WTC11 (cell line): ENCODE data around the gene CD82. TPM values are rescaled to one million over a fixed set of nuclear protein-coding genes. Genes with fewer than 3 reads are reported as not detected.

Experiments
- ATAC-seq: fragments of 200-7000 bp; cut with Tn5 transposase; 2 replicates; pipeline ENCODE4 v1.10.0; 2021; ENCODE audit warnings: mild to moderate bottlenecking, moderate library complexity
- Bru-seq: library from RNA; stranded (reverse); fragments of 400-500 nt; gene quantifications from one replicate; lab custom pipeline; 2021; lab: Mats Ljungman, UMichigan
- CTCF ChIA-PET: fragments of 300-600 bp; sonication (Branson Sonifier 250); formaldehyde crosslinking; loops from one replicate; lab custom pipeline; 2021; ENCODE audit warnings: antibody characterized with exemption; lab: Charles Lee
- POLR2A ChIA-PET: fragments of 350-600 bp; sonication (Branson Sonifier 250); formaldehyde crosslinking; loops from one replicate; lab custom pipeline; 2021; ENCODE audit warnings: antibody characterized with exemption; lab: Charles Lee
- DNase-seq: peaks from one replicate; pipeline ENCODE4 v3.0.0; 2021; ENCODE audit warnings: low spot score
- H3K27ac Mint-ChIP-seq: 2 replicates; pipeline ENCODE4 v1.8.0; 2021; ENCODE audit warnings: mixed read lengths
- H3K27me3 Mint-ChIP-seq: 2 replicates; pipeline ENCODE4 v1.8.0; 2021; ENCODE audit warnings: low read depth, mild to moderate bottlenecking, moderate library complexity, mixed read lengths
- H3K36me3 Mint-ChIP-seq: 2 replicates; pipeline ENCODE4 v1.8.0; 2021; ENCODE audit warnings: mixed read lengths
- H3K4me1 Mint-ChIP-seq: 2 replicates; pipeline ENCODE4 v1.8.0; 2022; ENCODE audit warnings: mixed read lengths
- H3K4me3 Mint-ChIP-seq: 2 replicates; pipeline ENCODE4 v1.8.0; 2021; ENCODE audit warnings: mild to moderate bottlenecking, moderate library complexity, mixed read lengths
- H3K9me3 Mint-ChIP-seq: 2 replicates; pipeline ENCODE4 v1.8.0; 2021; ENCODE audit warnings: mixed read lengths
- ATF1 ChIP-seq: sonication (generic); formaldehyde crosslinking; IDR thresholded peaks from 2 replicates; pipeline ENCODE4 v1.8.1; 2023; ENCODE audit warnings: mild to moderate bottlenecking, moderate library complexity, missing genetic modification reagents
- ATF2 ChIP-seq: sonication (generic); formaldehyde crosslinking; IDR thresholded peaks from 2 replicates; pipeline ENCODE4 v1.8.1; 2022; ENCODE audit warnings: low read depth, missing genetic modification reagents, borderline replicate concordance
- CREB1 ChIP-seq: sonication (generic); formaldehyde crosslinking; IDR thresholded peaks from 2 replicates; pipeline ENCODE4 v1.8.0; 2023; ENCODE audit warnings: mild to moderate bottlenecking, missing genetic modification reagents
- E2F5 ChIP-seq: sonication (generic); formaldehyde crosslinking; IDR thresholded peaks from 2 replicates; pipeline ENCODE4 v1.8.1; 2022; ENCODE audit warnings: mild to moderate bottlenecking, moderate library complexity, missing genetic modification reagents
- ETV6 ChIP-seq: sonication (generic); formaldehyde crosslinking; IDR thresholded peaks from 2 replicates; pipeline ENCODE4 v1.8.1; 2022; ENCODE audit warnings: mild to moderate bottlenecking, missing genetic modification reagents
- FOXJ3 ChIP-seq: sonication (generic); formaldehyde crosslinking; IDR thresholded peaks from 2 replicates; pipeline ENCODE4 v1.9.0; 2021; ENCODE audit warnings: missing genetic modification reagents, mild to moderate bottlenecking, borderline replicate concordance
- FOXK1 ChIP-seq: sonication (generic); formaldehyde crosslinking; IDR thresholded peaks from 2 replicates; pipeline ENCODE4 v1.8.0; 2022; ENCODE audit warnings: mild to moderate bottlenecking, moderate library complexity, missing genetic modification reagents
- GABPB1 ChIP-seq: sonication (generic); formaldehyde crosslinking; IDR thresholded peaks from 2 replicates; pipeline ENCODE4 v1.8.1; 2023; ENCODE audit warnings: mild to moderate bottlenecking, missing genetic modification reagents
- GRHL2 ChIP-seq: fragments of 250-450 bp; sonication (Bioruptor Pico); IDR thresholded peaks from 2 replicates; pipeline ENCODE4 v1.8.0; 2022; ENCODE audit warnings: mild to moderate bottlenecking, moderate library complexity; ENCODE audit not compliant: insufficient replicate concordance, severe bottlenecking
- GTF2I ChIP-seq: fragments of 250-450 bp; sonication (Bioruptor Pico); conservative IDR thresholded peaks from 2 replicates; pipeline ENCODE4 v1.4.0; 2021; ENCODE audit warnings: mild to moderate bottlenecking
- KAT7 ChIP-seq: sonication (generic); formaldehyde crosslinking; IDR thresholded peaks from 2 replicates; pipeline ENCODE4 v1.8.1; 2023; ENCODE audit warnings: missing genetic modification reagents, mild to moderate bottlenecking, borderline replicate concordance
- NFE2L1 ChIP-seq: sonication (generic); formaldehyde crosslinking; IDR thresholded peaks from 2 replicates; pipeline ENCODE4 v1.8.1; 2023; ENCODE audit warnings: missing genetic modification reagents
- NFYB ChIP-seq: sonication (generic); formaldehyde crosslinking; conservative IDR thresholded peaks from 2 replicates; pipeline ENCODE4 v1.8.0; 2022; ENCODE audit warnings: low read depth, missing genetic modification reagents
- SP1 ChIP-seq: sonication (generic); formaldehyde crosslinking; conservative IDR thresholded peaks from 2 replicates; pipeline ENCODE4 v1.8.1; 2022; ENCODE audit warnings: missing genetic modification reagents
- ZMAT4 ChIP-seq: fragments of 250-450 bp; sonication (Bioruptor Pico); IDR thresholded peaks from 2 replicates; pipeline ENCODE4 v1.9.0; 2021; ENCODE audit warnings: mild to moderate bottlenecking
- ZNF219 ChIP-seq: sonication (generic); formaldehyde crosslinking; IDR thresholded peaks from 2 replicates; pipeline ENCODE4 v1.8.0; 2023; ENCODE audit warnings: missing genetic modification reagents, mild to moderate bottlenecking, borderline replicate concordance
- ZNF232 ChIP-seq: sonication (generic); formaldehyde crosslinking; IDR thresholded peaks from 2 replicates; pipeline ENCODE4 v1.8.0; 2022; ENCODE audit warnings: mild to moderate bottlenecking, missing genetic modification reagents
- ZNF263 ChIP-seq: sonication (generic); formaldehyde crosslinking; IDR thresholded peaks from 2 replicates; pipeline ENCODE4 v1.8.1; 2022; ENCODE audit warnings: low read depth, mild to moderate bottlenecking, moderate library complexity, missing genetic modification reagents
- ZNF423 ChIP-seq: fragments of 250-450 bp; sonication (Bioruptor Pico); IDR thresholded peaks from 2 replicates; pipeline ENCODE4 v2.1.2; 2022; ENCODE audit warnings: mild to moderate bottlenecking, moderate library complexity
- long read RNA-seq, 3 experiments: library from RNA in 1 of 3; library from capped mRNA in 1 of 3; library from polyadenylated mRNA in 1 of 3; unstranded in 2 of 3; stranded (forward) in 1 of 3; transcript quantifications; one replicate each; pipeline ENCODE4 v2.0.0, GENCODE V29; 2021
- total RNA-seq: library from RNA; stranded (reverse); gene quantifications from 3 replicates; pipeline ENCODE4 v1.2.3, GENCODE V29; 2021
- TF ChIP-seq, protein P1 (sequence below): sonication (generic); formaldehyde crosslinking; IDR thresholded peaks from 2 replicates; pipeline ENCODE4 v1.8.0; 2023; ENCODE audit warnings: mild to moderate bottlenecking, missing genetic modification reagents
- TF ChIP-seq, protein P2 (sequence below): sonication (generic); formaldehyde crosslinking; IDR thresholded peaks from 2 replicates; pipeline ENCODE4 v1.8.1; 2023; ENCODE audit warnings: mild to moderate bottlenecking, missing genetic modification reagents, moderate library complexity
- TF ChIP-seq, protein P3 (sequence below): sonication (generic); formaldehyde crosslinking; IDR thresholded peaks from 2 replicates; pipeline ENCODE4 v1.8.1; 2022; ENCODE audit warnings: mild to moderate bottlenecking, missing genetic modification reagents, moderate library complexity, borderline replicate concordance

The CD82 gene, protein sequence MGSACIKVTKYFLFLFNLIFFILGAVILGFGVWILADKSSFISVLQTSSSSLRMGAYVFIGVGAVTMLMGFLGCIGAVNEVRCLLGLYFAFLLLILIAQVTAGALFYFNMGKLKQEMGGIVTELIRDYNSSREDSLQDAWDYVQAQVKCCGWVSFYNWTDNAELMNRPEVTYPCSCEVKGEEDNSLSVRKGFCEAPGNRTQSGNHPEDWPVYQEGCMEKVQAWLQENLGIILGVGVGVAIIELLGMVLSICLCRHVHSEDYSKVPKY
- total RNA-seq = 15.5 to 19.8 TPM (median 19.3 TPM) in 3 replicates
- percentile 34 among the genes with signal in this experiment for Bru-seq, nascent RNA
- long read RNA-seq, experiment 1, transcript CD82-201 (10 exons, 2,289 nt) = major isoform, 10 of 26 reads
- long read RNA-seq, experiment 1, partial matches to known transcripts = 1 of 26 reads
- long read RNA-seq, experiment 1, other reads (novel, unspliced or antisense) = 15 of 26 reads
- long read RNA-seq, experiment 2, partial matches to known transcripts = 1 of 13 reads
- long read RNA-seq, experiment 2, other reads (novel, unspliced or antisense) = 8 of 13 reads
- long read RNA-seq, experiment 3, partial matches to known transcripts = 1 of 4 reads
- long read RNA-seq, experiment 3, other reads (novel, unspliced or antisense) = 1 of 4 reads

GRCh38 chr11:44565211-44565952 lies at the start of gene CD82:
Gene CD82 (plus strand): TSS chr11:44565663. CDS start chr11:44594663, 29,000 bp downstream.
- Mint-ChIP-seq H3K9me3 (no peaks in the 10 kb centered on the region), H3K4me3 (peak within 1 kb of the TSS; percentile 67), H3K36me3 (no peaks in the 10 kb centered on the region), H3K4me1 (peaks cover 51% of the 10 kb centered on the region), H3K27ac (0 out of 2 replicates have a peak within 1 kb of the TSS, but pooled peaks have one; percentile 63), H3K27me3 (peaks cover 48% of the 10 kb centered on the region)
- peak; percentile 100 for DNase-seq
- CTCF ChIA-PET = interaction anchor here (0.7 to 13.5 kb wide), 17 partner anchors 8 to 470 kb away, joined by 3 to 250 read pairs (median 4); partner anchors contain the start of gene EXT2
- POLR2A ChIA-PET = interaction anchor here (1.0 kb wide), 2 partner anchors 12 to 1281 kb away, joined by 3 read pairs; no protein-coding TSS in a partner anchor
- peak; percentile 98 for ATAC-seq
- TF ChIP-seq NFYB (no peak), SP1 (CRISPR knock-in tag) (peak; percentile 86)

GRCh38 chr11:44516688-44517507 lies 48.6 kb upstream of the CD82 start:
- POLR2A ChIA-PET = no interaction called here
- Mint-ChIP-seq H3K36me3 (no peaks in the 10 kb centered on the region), H3K4me1 (peaks cover 5% of the 10 kb centered on the region), H3K27me3 (peaks cover 4% of the 10 kb centered on the region; the same call in 1 of the 2 replicates), H3K27ac (no peak overlapping the region), H3K4me3 (no peak overlapping the region), H3K9me3 (no peaks in the 10 kb centered on the region)
- DNase-seq (no peak), ATAC-seq (no peak)
- CTCF ChIA-PET = no interaction called here
- TF ChIP-seq E2F5 (CRISPR knock-in tag) (no peak), ATF1 (CRISPR knock-in tag) (no peak), GABPB1 (no peak), GTF2I (CRISPR knock-in tag) (no peak), ETV6 (CRISPR knock-in tag) (no peak), GRHL2 (CRISPR knock-in tag) (no peak), ZMAT4 (no peak), NFE2L1 (CRISPR knock-in tag) (no peak), FOXK1 (CRISPR knock-in tag) (no peak), ZNF263 (CRISPR knock-in tag) (no peak), ZNF219 (CRISPR knock-in tag) (no peak), ZNF232 (CRISPR knock-in tag) (no peak), CREB1 (CRISPR knock-in tag) (no peak), KAT7 (CRISPR knock-in tag) (no peak), ZNF423 (CRISPR knock-in tag) (no peak), FOXJ3 (no peak), ATF2 (CRISPR knock-in tag) (no peak)
- TF ChIP-seq, protein P1, sequence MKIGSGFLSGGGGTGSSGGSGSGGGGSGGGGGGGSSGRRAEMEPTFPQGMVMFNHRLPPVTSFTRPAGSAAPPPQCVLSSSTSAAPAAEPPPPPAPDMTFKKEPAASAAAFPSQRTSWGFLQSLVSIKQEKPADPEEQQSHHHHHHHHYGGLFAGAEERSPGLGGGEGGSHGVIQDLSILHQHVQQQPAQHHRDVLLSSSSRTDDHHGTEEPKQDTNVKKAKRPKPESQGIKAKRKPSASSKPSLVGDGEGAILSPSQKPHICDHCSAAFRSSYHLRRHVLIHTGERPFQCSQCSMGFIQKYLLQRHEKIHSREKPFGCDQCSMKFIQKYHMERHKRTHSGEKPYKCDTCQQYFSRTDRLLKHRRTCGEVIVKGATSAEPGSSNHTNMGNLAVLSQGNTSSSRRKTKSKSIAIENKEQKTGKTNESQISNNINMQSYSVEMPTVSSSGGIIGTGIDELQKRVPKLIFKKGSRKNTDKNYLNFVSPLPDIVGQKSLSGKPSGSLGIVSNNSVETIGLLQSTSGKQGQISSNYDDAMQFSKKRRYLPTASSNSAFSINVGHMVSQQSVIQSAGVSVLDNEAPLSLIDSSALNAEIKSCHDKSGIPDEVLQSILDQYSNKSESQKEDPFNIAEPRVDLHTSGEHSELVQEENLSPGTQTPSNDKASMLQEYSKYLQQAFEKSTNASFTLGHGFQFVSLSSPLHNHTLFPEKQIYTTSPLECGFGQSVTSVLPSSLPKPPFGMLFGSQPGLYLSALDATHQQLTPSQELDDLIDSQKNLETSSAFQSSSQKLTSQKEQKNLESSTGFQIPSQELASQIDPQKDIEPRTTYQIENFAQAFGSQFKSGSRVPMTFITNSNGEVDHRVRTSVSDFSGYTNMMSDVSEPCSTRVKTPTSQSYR = no peak
- TF ChIP-seq, protein P2, sequence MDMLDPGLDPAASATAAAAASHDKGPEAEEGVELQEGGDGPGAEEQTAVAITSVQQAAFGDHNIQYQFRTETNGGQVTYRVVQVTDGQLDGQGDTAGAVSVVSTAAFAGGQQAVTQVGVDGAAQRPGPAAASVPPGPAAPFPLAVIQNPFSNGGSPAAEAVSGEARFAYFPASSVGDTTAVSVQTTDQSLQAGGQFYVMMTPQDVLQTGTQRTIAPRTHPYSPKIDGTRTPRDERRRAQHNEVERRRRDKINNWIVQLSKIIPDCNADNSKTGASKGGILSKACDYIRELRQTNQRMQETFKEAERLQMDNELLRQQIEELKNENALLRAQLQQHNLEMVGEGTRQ = no peak
- TF ChIP-seq, protein P3, sequence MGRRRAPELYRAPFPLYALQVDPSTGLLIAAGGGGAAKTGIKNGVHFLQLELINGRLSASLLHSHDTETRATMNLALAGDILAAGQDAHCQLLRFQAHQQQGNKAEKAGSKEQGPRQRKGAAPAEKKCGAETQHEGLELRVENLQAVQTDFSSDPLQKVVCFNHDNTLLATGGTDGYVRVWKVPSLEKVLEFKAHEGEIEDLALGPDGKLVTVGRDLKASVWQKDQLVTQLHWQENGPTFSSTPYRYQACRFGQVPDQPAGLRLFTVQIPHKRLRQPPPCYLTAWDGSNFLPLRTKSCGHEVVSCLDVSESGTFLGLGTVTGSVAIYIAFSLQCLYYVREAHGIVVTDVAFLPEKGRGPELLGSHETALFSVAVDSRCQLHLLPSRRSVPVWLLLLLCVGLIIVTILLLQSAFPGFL (CRISPR knock-in tag) = no peak
